Natural killer cell treated with Interleukin-12 subunit alpha and Interleukin-12 subunit beta and Interleukin-15 and Interleukin-18, amount 100 ng/mL, for 72 hours (primary cell): ENCODE results near the gene SHROOM4. TPM values are rescaled to one million over a fixed set of nuclear protein-coding genes. Genes with fewer than 3 reads are reported as not detected.

Experiments used
- total RNA-seq, 2 donors: library from RNA; stranded (reverse); gene quantifications; one replicate each; pipeline ENCODE4 v1.2.3, GENCODE V29; 2022

SHROOM4 gene
- total RNA-seq, 2 donors from 2014 or later: not detected

Other genes starting within 250 kb of the SHROOM4 start
- gene BMP15, start 96.5 kb upstream of the SHROOM4 start, total RNA-seq: not detected